GM19238 (cell line): ENCODE results near the gene ROPN1B.

Source experiments
- DNase-seq: peaks from one replicate; pipeline ENCODE4 v3.0.0; 2011; ENCODE audit warnings: low spot score; ENCODE audit not compliant: insufficient read length

Gene ROPN1B

DNA sequence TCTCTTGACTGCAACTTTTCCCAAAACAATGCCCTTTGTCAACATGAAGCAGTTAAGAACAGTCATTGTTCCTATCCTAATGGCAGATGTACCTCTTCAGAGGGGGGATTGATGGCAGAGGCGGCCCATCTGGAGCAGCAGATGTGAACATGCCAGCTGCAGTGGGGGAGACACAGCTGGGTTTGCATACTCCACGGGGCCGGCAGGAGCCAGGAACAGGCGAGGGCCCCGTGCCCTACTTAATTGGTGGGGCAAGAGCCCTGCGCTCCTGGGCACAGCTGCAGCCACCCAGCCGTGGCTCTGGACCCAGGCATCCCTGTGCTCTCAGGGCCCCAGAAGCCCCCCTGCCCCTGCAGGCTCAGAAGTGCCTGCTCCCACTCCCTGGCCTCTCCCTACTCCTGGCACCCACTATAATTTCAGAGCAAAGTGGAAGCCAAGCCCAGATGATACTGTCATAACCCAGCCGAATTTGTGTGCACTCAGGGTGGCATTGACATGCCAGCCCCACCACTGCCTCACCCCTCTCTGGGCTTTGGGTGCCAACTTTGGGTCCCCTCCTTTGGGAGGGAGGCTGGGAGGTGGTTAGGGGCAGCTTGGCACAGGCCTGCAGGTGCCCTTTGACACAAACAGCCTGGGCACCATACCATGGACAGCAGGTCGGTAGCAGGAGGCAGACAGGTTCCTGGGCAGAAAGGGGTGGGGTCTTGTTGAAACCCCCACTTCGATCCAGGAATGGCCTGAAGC, 34.6 kb downstream of the ROPN1B start:
- no peak for DNase-seq

DNA sequence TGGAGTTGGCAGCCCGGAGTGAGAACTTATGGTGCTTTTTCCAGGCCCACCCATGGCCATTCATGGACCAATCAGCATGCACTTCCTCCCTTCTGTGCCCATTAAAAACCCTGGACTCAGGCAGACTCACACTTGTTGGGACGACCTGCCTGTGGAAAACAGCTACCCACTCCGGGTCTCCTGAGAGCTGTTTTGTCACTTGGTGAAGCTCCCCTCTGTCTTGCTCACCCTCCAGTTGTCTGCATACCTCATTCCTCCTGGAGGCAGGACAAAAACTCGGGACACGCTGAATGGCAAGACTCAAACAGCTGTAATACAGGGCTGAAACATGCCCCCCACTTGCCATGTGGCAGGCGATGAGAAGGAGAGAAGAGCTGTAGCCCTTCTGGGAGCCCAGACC, 35.2 kb downstream of the ROPN1B start:
- DNase-seq, result no peak

DNA sequence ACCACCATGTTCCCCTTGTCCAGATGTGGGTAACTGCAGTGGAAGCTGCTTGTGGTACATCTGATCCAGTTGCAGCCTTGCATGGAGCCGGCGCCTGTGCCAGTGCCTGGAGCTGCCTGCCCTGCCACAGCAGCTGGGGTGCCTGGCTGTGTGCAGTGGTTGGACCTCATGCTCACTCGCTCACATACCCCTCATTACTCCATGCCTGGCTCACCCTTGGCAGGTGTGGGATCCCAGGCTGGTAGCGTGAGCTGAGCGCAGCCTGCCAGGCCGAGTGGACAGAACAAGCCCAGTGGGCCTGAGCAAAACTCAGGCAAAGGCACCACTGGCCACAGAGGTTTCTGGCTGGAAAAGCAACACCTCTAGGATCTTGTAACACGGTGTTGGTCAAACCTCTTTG, 35.7 kb downstream of the ROPN1B start:
- no peak for DNase-seq

DNA sequence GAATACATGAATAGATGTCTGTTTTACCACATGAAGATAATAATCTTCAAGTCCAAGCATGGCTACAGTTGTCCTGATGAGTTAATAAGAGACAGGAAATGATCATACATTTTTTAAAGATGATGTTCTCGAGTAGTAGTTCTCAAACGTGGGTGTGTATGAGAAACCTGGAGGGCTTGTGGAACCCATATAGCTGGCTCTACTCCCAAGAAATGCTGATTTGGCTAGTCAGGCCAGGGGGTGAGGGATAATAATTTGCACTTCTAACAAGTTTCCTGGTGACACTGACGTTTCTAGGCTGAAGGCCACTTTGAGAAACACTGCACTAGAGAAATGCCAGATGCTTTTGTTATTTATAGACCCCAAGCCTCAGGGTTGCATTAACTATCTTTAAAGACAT, 37.0 kb downstream of the ROPN1B start:
- DNase-seq, result no peak

DNA sequence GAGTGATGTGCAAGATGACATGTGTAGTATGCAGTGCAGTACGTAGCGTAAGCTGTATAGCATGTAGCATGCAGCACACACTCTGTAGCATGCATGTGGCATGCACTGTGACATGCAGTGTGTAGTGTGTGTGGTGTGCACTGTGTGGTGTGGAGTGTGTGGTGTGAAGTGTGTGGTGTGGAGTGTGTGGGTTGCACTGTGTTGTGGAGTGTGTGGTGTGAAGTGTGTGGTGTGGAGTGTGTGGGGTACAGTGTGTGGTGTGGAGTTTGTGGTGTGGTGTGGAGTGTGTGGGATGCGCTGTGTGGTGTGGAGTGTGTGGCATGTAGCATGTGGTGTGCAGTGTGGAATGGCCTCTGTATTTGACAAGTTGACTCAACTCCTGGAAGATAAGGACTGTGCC, 39.2 kb downstream of the ROPN1B start:
- DNase-seq, result no peak

DNA sequence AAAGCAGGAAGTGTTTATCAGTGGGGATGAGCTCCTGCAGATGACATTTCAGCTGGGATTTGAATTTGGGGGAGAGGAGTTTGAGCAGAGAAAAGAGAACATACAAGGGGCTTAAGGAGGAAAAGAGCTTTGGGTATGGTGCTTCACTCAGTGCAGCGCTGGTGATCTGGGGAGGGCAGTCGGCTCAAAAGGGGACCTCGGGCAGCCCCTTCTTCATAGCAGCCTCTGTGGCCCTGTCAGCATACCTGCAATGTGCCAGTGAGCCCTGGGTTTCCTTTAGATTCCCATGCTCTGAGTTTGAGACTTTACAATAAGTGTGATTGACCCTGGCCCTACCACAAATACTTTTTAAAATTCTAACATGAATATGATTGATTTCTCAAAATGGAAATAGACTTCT, 40.2 kb downstream of the ROPN1B start:
- no peak for DNase-seq

DNA sequence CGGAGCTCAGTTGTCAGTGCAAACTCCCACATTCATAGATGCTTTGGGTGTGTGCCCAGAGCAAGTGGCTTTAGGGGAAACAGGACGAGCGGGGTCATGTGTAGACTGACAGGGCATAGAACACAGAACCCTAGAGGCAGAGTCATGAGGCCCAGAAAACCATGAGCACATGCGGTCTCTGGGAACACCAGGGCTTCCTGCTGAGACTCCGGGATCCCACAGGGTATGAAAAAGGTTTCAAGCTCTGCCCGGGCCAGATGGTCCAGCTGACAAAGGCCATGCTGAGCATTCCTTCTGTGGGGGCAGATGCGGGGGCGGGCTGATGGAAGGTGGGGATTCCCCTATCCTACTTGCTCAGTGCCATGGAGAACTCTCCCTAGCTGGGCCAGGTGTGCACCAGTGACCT, 44.8 kb downstream of the ROPN1B start:
- DNase-seq, result no peak

DNA sequence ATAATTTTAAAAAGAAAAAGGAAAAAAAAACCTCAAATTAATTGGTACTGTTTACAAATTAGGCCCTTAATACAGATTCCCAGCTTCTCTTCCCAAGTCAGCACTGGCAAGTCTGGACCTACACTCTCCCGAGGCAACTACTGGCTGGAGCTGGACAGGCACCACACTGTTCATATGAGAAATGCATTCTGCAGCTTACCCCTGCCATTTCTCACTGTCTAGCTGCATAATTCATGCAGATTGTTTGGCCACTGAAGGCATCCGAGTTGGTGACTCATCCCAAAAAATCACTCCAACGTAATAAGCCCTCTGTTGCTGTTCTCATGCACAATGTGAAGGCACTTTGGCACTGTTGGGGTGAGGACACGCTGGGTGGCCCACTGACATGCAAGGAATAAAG, 45.3 kb downstream of the ROPN1B start:
- no peak for DNase-seq

DNA sequence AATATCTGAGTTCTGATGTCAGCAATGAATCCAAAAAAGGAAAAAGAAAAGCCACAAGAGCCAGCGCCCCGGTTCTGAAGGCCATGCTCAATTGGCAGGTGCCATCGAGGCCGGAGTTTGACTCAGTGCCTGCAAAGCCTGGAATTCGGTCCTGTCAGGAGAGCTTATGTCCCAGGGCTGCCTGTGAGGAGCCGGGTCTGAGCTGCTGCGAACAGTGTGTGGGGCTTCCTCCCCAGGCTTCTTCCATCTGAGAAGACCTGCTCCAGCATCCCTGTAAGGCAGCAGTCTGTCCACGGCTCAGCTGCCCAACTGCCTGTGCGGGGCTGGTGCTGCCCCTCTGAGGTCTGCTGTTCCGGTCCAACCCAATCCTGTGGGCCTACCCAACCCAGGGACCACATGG, 46.1 kb downstream of the ROPN1B start:
- no peak for DNase-seq

DNA sequence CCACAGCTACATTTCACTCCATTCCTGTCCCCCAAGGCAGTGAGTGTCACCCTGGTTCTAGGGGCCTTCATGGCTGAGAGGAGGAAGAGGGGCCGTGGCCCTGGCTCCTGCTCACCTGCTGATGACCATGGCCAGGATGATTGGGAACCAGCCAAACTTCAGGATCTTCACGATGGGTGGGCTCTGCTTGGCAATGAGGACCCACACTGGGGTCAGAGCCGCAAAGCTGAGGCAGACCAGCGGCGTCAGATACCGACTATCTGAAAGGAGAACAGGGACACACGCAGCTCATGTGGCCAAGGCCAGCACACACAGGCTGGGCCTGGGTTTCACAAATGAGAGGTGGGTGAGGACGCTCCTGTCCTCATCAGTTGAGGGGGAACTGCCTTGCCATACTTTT, 47.6 kb downstream of the ROPN1B start:
- DNase-seq, result no peak

DNA sequence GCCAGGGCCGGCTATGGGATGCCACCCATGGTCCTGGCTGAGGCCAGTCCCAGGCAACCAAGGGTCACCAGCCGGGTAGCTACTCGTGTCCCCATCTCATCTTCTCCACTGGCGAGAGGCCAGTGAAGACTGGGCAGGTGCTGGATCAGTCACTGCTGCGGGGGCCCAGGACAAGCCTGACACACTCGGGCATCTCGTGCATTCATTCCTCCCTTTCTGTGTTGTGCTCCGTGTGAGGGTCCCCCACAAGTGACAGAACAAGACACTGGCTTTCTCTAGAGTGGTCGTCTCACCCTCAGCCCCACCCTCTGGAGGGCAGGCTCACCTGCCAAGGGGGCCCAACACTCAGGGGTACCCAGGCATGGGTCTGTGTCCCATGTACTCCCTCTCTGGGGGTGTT, 48.4 kb downstream of the ROPN1B start:
- DNase-seq, result no peak

DNA sequence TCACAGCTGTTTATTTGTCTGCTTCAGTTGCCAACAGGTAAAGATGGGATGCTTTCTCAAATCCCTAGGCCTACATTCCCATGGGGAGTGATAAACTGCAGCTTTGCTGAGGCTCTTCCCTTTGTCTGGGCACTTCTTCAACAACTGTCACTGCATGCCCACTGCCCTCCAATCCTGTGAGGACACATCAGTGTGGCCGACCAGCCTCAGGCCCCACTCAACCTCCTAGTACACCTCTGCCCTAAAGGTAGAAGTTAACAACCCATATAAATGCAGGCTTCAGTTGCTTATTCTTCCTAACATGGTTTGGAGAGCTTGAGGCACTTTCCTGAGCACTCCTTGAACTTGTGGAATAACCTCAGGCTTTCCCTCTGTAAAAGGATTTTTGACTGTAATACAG, 49.6 kb downstream of the ROPN1B start:
- DNase-seq, result no peak

DNA sequence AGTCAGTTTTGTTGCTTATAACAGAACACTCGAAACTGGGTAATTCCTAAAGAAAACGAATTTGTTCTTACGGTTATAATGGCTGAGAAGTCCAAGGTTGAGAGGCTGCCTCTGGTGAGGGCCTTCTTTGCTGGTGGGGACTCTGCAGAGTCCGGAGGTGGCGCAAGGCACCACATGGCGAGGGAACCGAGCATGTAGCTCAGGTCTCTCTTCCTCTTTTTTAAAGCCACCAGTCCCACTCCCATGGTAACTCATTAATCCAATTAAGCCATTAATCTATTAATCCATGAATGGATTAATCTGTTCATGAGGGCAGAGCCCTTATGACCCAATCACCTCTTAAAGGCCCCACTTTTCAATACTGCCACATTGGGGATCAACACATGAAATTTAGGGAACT, 50.0 kb downstream of the ROPN1B start:
- no peak for DNase-seq

DNA sequence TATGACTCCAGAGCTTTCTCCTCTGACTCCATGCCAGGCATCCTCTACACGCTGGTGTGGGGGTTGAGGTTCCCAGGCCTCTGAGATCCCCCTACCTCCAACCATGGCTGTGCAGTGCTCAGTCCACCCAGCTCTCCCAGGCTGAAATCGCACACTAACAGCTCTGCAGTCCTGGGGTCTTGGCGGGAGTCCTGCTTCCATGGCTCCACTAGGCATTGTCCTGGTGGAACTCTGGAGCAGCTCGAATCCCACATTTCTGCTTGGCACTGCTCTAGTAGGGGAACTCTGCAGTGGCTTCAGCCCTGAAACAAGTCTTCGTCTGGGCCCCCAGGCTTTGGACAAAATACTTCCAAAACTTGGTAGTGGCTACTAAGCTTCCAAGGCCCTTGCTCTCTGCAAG, 50.7 kb downstream of the ROPN1B start:
- DNase-seq, result no peak

DNA sequence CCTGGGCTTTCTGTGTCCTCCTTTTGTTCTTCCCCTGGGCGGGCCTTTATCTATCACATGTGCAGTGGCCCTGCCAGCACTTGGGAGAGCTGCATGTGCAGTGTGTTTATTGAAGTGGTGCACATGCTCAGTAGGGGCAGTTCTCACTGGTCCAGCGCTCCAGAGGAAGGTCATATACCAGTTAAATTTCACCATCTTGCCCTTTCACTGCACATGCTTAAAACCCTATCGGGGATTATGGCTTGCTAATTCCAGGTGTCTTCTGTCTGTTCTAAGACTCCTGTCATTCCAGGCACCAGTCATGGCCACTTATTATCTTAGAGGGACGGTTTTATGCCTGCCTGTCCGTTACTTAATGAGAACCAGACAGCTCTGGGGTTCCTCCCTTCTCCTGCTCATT, 52.2 kb downstream of the ROPN1B start:
- no peak for DNase-seq

DNA sequence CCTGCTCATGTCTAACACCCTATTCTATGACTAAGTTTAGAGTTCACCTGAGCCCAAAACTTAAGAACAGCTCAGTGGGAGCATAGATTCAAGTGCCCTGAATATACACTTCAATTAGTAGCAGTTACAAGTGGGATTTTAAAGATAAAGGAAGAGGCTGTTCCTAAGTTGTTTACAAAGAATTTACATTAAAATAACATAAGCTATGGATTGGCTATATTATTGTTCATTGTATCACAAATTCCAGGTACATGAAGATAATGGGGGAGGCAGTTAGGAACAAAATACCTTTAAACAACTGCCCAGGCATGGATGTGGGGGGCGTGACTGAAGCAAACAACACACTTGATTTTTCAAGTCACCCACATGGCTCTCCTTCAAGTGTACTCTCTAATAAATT, 52.7 kb downstream of the ROPN1B start:
- DNase-seq, result no peak

DNA sequence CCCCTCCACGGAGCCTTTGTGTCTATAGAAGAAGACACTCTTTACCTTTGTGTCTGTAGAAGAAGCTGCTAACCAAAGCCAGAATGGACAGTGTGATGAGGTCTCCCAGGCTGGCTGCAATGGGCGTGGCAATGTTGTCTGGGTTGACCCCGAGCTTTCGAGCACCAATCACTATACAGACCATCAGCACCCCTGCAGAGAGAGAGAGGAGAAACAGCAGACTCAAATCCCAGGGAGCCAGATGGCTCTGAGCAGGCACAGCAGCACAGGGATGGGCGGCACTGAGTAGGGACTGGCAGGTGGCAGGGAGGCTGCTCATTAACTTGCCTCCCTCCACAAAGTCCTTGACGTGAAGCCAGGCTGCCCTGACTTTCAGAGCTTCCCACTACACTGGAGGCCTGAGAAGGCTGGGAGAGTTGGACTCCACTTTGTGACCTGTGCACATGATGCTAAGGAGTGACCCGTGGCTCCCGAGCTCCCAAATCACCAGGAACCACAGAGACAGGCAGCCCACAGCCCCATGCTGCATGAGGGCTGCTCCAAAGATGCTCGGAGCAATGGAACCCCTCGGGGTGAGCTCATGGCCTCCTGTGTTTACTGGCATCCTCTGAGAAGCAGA, 53.9 kb downstream of the ROPN1B start:
- no peak for DNase-seq

DNA sequence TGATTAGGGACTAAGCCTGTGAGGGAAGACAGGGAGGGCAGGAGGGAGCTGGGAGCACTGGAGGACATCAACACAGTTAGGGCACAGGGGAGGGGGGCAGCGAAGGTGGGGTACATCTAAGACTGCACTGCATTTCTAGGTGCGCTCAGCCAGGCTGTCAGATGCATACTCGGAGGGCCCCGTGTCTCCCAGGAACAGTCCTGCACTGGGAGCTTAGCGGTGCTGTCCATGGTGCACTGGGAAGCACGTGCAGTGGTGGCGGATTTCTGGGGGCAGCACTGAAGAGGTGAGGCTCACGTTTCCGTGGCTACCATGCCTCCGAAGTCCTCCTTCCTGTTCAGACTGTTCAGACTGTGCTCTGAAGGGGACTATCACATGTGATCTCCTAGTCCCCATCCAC, 54.4 kb downstream of the ROPN1B start:
- no peak for DNase-seq

DNA sequence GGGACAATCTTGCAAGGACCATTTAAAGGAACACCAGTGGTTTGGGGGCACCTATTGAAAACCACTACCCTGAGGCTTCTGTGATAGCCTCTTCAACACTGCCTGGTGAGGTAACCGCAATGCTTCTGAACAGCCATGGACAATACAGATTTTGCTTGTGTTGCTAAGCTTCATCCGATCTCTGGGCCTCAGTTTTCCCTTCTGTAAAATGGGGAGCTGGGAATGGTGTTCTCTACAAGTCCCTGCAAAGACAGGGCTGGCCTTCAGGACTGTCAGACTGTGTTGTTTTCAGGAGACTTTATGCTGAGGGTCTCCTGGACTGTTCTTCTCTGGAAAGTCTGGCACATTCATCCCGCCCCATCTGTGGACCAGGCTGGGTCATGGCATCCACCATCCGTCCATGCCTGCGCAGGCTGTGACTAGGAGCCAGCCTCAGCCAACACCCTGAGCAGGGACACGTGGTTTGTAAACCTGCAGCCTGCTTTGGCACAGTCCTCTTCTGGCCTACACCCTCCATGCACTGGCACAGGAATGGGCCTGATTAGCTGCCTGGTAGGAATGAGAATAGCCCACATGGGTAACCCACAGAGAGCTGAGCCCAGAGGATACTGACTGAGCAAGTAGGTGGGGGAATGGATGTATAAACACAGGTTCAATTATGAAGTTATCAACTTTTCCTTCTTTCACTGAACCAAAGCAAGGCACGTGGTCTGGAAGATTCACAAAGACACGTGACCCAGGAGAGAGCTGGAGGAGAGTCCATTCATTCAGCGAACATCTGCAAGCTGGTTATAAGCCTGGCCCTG, 55.3 kb downstream of the ROPN1B start:
- DNase-seq, result no peak

DNA sequence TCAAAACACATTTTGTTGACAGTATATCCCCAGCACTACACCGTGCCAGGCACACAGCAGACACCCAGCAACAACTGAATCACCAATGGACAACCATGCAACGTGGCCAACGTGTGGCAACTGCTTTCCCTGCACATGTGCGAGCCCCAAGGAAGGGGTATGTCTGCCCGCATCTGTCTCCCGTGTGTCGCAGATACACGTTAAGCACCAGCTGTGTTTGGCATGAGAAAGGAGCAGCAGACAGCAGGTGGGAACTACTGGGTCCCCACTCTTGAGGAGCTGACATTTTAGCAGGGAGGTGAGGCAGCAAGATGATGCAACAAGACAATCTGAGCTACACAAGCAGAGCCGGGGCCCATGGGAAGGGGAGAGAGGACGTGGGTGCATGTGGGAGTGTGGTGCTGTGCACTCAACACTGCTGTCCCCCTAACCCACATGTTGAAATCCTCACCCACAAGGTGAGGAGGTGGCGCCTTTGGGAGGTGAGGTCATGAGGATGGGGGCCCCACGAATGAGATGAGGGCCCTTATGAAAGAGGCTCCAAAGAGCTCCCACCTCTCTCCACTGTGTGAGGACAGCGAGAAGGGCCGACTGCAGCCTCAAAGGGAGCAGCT, 56.2 kb downstream of the ROPN1B start:
- DNase-seq, result no peak

DNA sequence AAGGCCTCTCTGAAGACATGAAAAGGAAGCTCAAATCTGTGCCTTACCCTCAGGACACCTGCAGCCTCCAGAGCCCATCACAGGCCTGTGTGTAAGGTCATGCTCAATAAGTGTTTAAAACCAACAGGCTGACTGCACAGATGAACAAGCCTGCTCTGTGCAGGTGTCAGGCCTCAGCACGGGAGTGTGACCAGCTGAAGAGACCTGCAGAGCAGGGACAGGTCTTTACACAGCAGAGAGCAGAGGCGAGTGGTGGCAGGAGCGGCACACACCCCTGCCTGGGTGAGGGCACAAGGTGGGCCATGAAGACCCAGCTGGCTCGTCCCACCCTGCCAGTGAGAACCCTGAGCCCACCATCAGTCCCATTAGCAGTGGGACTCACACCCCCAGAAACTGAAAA, 56.9 kb downstream of the ROPN1B start:
- DNase-seq, result no peak

DNA sequence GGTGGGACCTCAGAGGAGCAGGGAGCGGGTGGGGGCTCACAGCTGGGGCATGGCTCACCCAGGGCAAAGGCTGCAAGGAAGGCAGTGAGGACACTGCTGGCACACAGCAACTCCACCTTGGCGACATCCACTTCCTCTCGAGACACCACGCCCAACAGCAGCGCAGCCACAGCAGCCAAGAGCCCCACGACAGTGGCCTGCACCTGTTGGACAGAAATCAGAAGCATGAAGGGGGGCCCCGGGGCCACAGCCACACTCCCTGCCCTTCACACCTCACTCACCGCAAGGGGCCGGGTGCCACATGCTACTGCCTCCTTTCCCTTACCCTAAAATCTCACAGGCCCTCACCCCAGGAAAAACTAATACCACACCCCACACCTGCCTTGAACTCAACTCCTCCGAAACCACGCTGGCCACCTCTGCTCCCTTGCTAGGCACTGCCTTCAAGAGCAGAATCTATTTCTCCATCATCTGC, 57.3 kb downstream of the ROPN1B start:
- no peak for DNase-seq
